Activated T-cell treated with anti-CD3 and anti-CD28 coated beads, Interleukin-2, amount 50 U/mL, for 4 hours (primary cell): ENCODE results near the gene CLOCK. TPM values are rescaled to one million over a fixed set of nuclear protein-coding genes. Genes with fewer than 3 reads are reported as not detected.

ENCODE experiments used
- ATAC-seq, 2 donors: fragments of 200-7000 bp; cut with Tn5 transposase; one replicate each; pipeline ENCODE4 v1.10.0; 2021
- DNase-seq: peaks from one replicate; pipeline ENCODE4 v3.0.0-alpha.2; 2020
- H3K27me3 Mint-ChIP-seq: one replicate; pipeline ENCODE4 v1.8.0; 2021; ENCODE audit warnings: low read depth, mixed read lengths
- H3K36me3 Mint-ChIP-seq: one replicate; pipeline ENCODE4 v1.8.0; 2022; ENCODE audit warnings: mixed read lengths; ENCODE audit not compliant: insufficient read depth
- H3K4me1 Mint-ChIP-seq: one replicate; pipeline ENCODE4 v1.8.0; 2021; ENCODE audit warnings: low read depth, mixed read lengths
- H3K4me3 Mint-ChIP-seq: one replicate; pipeline ENCODE4 v1.8.0; 2021; ENCODE audit warnings: mild to moderate bottlenecking, moderate library complexity, mixed read lengths
- H3K9me3 Mint-ChIP-seq: one replicate; pipeline ENCODE4 v1.8.0; 2021; ENCODE audit warnings: mixed read lengths
- total RNA-seq, 3 donors: library from RNA; stranded (reverse); gene quantifications; one replicate each; pipeline ENCODE4 v1.2.1, GENCODE V29; 2021

CLOCK gene
- total RNA-seq, 3 donors from 2014 or later: 10.9 to 14.0 (median 12.4) TPM

DNA sequence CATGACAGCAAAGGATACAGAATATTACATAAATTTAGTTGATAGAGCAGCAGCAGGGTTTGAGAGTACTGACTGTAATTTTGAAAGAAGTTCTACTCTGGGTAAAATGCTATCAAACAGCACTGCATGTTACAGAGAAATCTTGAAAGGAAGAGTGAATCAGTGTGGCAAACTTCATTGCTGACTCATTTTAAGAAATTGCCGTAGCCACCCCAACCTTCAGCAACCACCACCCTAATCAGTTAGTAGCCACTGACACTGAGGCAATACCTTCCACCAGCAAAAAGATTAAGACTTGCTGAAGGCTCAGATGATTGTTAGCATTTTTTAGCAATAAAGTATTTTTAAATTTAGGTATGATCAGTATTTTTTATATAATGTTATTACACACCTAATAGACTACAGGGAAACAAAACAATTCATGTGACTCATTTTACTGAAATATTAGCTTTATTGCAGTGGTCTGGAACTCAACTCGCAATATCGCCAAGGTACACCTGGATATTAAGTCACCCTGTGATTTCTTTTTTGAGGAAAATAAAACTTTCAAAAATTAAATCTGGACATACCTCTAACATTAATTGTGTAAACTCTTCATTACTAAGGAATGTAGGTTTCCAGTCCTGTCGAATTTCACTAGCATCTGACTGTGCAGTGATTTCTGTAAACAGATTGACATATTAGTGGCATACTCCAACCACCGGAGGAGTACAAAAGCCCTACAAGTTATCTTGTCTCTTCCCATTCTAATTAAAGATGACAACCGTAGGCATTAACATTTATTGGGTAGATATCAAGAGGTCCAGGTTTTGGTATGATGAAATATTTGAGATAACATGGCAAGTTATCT is 71.1 kb downstream of the CLOCK start:
- H3K4me3 Mint-ChIP-seq: no peak overlapping the region
- H3K4me1 Mint-ChIP-seq: no peaks in the 10 kb centered on the region
- ATAC-seq: no peak
- no peak for DNase-seq
- no peaks in the 10 kb centered on the region for H3K9me3 Mint-ChIP-seq
- no peaks in the 10 kb centered on the region for H3K27me3 Mint-ChIP-seq
- peaks cover 37% of the 10 kb centered on the region for H3K36me3 Mint-ChIP-seq

DNA sequence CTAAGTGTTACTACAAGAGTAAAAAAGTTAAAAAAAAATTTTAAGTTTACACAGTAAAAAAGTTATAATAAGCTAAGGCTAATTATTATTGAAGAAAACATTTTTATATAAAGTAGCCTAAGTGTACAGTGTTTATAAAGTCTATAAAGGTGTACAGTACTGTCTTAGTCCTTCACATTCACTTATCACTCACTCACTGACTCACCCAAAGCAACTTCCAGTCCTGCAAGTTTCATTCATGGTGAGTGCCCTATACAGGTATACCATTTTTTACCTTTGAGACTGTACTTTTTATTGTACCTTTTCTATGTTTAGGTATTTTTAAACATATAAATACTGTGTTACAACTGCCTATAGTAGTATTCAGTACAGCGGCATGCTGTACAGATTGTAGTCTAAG is 76.7 kb downstream of the CLOCK start:
- H3K4me3 Mint-ChIP-seq: no peak overlapping the region
- H3K9me3 Mint-ChIP-seq: peaks cover 4% of the 10 kb centered on the region
- H3K4me1 Mint-ChIP-seq: no peaks in the 10 kb centered on the region
- H3K27me3 Mint-ChIP-seq: no peaks in the 10 kb centered on the region
- peaks cover 30% of the 10 kb centered on the region for H3K36me3 Mint-ChIP-seq
- no peak for ATAC-seq
- DNase-seq: no peak

- DNase-seq (no peak), ATAC-seq (no peak)
- H3K4me3 Mint-ChIP-seq: no peak overlapping the region
- peaks cover 24% of the 10 kb centered on the region for H3K36me3 Mint-ChIP-seq
- H3K4me1 Mint-ChIP-seq: no peaks in the 10 kb centered on the region
- peaks cover 4% of the 10 kb centered on the region for H3K9me3 Mint-ChIP-seq
- H3K27me3 Mint-ChIP-seq: no peaks in the 10 kb centered on the region
Observed at GRCh38 chr4:55468724-55469123, 78.0 kb downstream of the CLOCK start.

DNA sequence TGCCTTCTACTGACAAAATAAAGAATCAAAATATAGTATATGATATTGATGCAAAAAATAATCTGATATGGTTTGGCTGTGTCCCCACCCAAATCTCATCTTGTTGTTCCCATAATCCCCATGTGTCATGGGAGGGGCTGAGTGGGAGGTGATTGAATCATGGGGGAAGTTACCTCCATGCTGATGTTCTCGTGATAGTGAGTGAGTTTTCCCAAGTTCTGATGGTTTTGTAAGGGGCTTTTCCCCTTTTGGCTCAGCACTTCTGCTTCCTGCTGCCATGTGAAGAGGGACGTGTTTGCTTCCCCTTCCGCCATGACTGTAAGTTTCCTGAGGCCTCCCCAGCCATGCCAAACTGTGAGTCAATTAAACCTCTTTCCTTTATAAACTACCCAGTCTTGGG is 80.7 kb downstream of the CLOCK start:
- DNase-seq: no peak
- H3K9me3 Mint-ChIP-seq: peaks cover 4% of the 10 kb centered on the region

GRCh38 chr4:55458611-55459010 is 88.1 kb downstream of the CLOCK start:
- Mint-ChIP-seq H3K4me3 (no peak overlapping the region), H3K36me3 (peaks cover 19% of the 10 kb centered on the region), H3K27me3 (no peaks in the 10 kb centered on the region), H3K4me1 (no peaks in the 10 kb centered on the region), H3K9me3 (no peaks in the 10 kb centered on the region)
- ATAC-seq: no peak
- no peak for DNase-seq

More for the DNA sequence above, 80.7 kb downstream of the CLOCK start:
- no peak for ATAC-seq
- Mint-ChIP-seq H3K4me1 (no peaks in the 10 kb centered on the region), H3K4me3 (no peak overlapping the region), H3K36me3 (peaks cover 26% of the 10 kb centered on the region), H3K27me3 (no peaks in the 10 kb centered on the region)

DNA sequence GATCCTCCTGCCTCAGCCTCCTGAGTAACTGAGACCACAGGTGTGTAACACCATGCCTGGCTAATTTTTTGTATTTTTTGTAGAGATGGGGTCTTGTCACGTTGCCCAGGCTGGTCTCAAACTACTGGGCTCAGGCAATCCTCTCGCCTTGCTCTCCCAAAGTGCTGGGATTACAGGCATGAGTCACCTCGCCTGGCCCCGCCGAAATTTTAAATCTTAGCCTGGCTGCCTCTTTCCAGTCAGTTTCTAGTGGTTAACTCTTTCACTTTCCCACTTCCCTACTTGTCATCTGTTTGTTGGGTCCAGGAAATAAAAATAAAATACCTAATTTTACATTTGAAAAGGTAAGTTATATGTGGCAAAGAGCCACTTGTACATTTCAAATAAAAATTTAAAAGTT is 88.5 kb downstream of the CLOCK start:
- Mint-ChIP-seq H3K27me3 (no peaks in the 10 kb centered on the region), H3K4me3 (no peak overlapping the region), H3K9me3 (no peaks in the 10 kb centered on the region), H3K36me3 (peaks cover 19% of the 10 kb centered on the region), H3K4me1 (no peaks in the 10 kb centered on the region)
- DNase-seq (no peak), ATAC-seq (no peak)

- DNase-seq (no peak), ATAC-seq (no peak)
- Mint-ChIP-seq H3K27me3 (no peaks in the 10 kb centered on the region), H3K36me3 (peaks cover 35% of the 10 kb centered on the region), H3K9me3 (no peaks in the 10 kb centered on the region), H3K4me1 (peaks cover 9% of the 10 kb centered on the region), H3K4me3 (no peak overlapping the region)
Observed at GRCh38 chr4:55450566-55450965, 96.1 kb downstream of the CLOCK start.

GRCh38 chr4:55447831-55448230 is 98.9 kb downstream of the CLOCK start:
- H3K9me3 Mint-ChIP-seq: no peaks in the 10 kb centered on the region
- H3K27me3 Mint-ChIP-seq: no peaks in the 10 kb centered on the region
- DNase-seq (no peak), ATAC-seq (no peak)
- H3K36me3 Mint-ChIP-seq: peaks cover 33% of the 10 kb centered on the region
- H3K4me3 Mint-ChIP-seq: no peak overlapping the region
- H3K4me1 Mint-ChIP-seq: peaks cover 9% of the 10 kb centered on the region

DNA sequence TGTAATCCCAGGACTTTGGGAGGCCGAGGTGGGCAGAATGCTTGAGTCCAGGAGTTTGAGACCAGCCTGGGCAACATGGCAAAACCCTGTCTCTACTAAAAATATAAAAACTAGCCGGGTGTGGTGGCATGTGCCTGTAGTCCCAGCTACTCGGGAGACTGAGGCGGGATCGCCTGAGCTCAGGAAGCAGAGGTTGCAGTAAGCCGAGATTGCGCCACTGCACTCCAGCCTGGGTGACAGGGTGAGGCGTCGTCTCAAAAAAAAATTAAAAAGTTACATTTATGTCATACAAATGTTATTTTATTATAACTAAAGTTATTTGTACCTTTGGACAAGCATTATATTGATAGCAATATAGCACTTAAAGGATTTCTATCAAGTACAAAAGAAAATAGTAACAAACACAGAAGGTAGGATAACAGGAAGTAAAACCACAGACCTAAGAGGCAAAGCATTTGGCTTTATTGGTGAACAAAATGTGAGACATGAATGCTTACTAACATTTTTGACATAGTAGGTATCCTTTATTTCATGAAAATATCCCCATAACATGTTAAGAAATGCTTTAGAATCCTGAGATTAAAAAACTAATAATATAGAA is 99.5 kb downstream of the CLOCK start:
- DNase-seq (no peak), ATAC-seq (no peak)
- Mint-ChIP-seq H3K4me3 (no peak overlapping the region), H3K4me1 (peaks cover 13% of the 10 kb centered on the region), H3K27me3 (no peaks in the 10 kb centered on the region), H3K36me3 (peaks cover 35% of the 10 kb centered on the region), H3K9me3 (no peaks in the 10 kb centered on the region)

DNA sequence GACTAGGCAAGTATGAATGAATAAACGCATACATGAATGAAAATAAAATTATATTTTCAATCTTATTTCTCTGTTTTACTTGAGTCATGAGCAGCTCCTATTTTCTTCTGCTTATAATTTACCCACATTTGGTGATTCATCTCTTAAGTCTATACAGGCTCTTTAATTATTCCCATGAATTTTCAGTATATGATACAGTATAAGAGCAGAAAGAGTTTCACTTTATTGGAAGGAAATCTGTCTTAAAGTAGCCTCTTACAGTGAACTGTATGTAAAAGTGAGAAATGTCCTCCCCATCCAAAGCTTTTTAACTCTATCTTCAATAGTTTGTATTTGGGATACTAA is 100.2 kb downstream of the CLOCK start:
- ATAC-seq (no peak), DNase-seq (no peak)
- Mint-ChIP-seq H3K36me3 (peaks cover 29% of the 10 kb centered on the region), H3K4me3 (no peak overlapping the region), H3K9me3 (no peaks in the 10 kb centered on the region), H3K4me1 (peaks cover 13% of the 10 kb centered on the region), H3K27me3 (no peaks in the 10 kb centered on the region)

- Mint-ChIP-seq H3K36me3 (peaks cover 24% of the 10 kb centered on the region), H3K9me3 (no peaks in the 10 kb centered on the region)
- no peak for DNase-seq
Observed at GRCh38 chr4:55445921-55446577, 100.7 kb downstream of the CLOCK start.

DNA sequence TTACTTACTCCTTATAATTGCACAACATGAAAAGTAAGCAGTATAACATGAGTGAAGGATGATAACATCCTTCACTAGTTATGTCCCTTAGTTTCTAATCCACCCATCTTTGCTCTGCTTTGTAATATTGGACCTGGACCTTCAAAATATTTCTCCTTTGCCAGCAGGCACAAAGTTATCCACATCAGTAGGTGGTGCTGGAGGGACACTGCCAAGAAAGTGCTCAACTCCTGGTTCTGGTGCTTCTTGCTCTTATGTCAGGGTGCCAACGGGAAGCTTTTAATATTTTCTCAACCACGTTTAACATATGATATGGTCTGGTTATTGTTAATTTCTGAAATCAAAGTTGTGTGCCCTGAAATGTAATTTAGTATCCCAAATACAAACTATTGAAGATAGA is 101.9 kb downstream of the CLOCK start:
- Mint-ChIP-seq H3K4me3 (no peak overlapping the region), H3K36me3 (peaks cover 23% of the 10 kb centered on the region)

More at GRCh38 chr4:55445921-55446577, 100.7 kb downstream of the CLOCK start:
- no peak overlapping the region for H3K4me3 Mint-ChIP-seq
- peaks cover 13% of the 10 kb centered on the region for H3K4me1 Mint-ChIP-seq
- no peak for ATAC-seq
- H3K27me3 Mint-ChIP-seq: no peaks in the 10 kb centered on the region

GRCh38 chr4:55442541-55442940 is 104.2 kb downstream of the CLOCK start:
- no peaks in the 10 kb centered on the region for H3K27me3 Mint-ChIP-seq

More for the DNA sequence above, 101.9 kb downstream of the CLOCK start:
- Mint-ChIP-seq H3K9me3 (no peaks in the 10 kb centered on the region), H3K4me1 (peaks cover 13% of the 10 kb centered on the region), H3K27me3 (no peaks in the 10 kb centered on the region)
- ATAC-seq (no peak), DNase-seq (no peak)

GRCh38 chr4:55440786-55441185 is 105.9 kb downstream of the CLOCK start:
- no peaks in the 10 kb centered on the region for H3K27me3 Mint-ChIP-seq
- peaks cover 30% of the 10 kb centered on the region for H3K36me3 Mint-ChIP-seq
- peaks cover 7% of the 10 kb centered on the region for H3K4me1 Mint-ChIP-seq
- no peaks in the 10 kb centered on the region for H3K9me3 Mint-ChIP-seq
- no peak for ATAC-seq
- DNase-seq: no peak
- H3K4me3 Mint-ChIP-seq: no peak overlapping the region

More at GRCh38 chr4:55442541-55442940, 104.2 kb downstream of the CLOCK start:
- no peaks in the 10 kb centered on the region for H3K9me3 Mint-ChIP-seq
- H3K36me3 Mint-ChIP-seq: peaks cover 30% of the 10 kb centered on the region
- DNase-seq: no peak
- peaks cover 6% of the 10 kb centered on the region for H3K4me1 Mint-ChIP-seq
- H3K4me3 Mint-ChIP-seq: no peak overlapping the region
- no peak for ATAC-seq

DNA sequence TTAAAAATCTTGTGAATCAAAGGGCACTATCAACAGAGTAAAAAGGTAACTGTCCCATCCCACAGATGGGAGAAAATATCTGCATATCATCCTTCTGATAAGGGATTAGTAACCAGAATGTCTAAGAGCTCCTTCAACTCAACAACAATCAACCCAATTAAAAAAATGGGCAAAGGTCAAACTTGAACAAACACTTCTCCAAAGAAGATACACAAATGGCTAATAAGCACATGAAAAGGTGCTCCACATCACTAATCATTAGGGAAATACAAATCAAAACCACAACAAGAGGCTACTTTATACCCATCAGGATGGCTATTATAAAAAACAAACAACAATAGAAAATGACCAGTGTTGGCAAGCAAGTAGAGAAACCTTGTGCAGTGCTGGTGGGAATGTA is 107.7 kb downstream of the CLOCK start:
- ATAC-seq (no peak), DNase-seq (no peak)
- H3K36me3 Mint-ChIP-seq: peaks cover 35% of the 10 kb centered on the region
- H3K27me3 Mint-ChIP-seq: no peaks in the 10 kb centered on the region
- H3K4me1 Mint-ChIP-seq: peaks cover 19% of the 10 kb centered on the region
- no peaks in the 10 kb centered on the region for H3K9me3 Mint-ChIP-seq
- H3K4me3 Mint-ChIP-seq: no peak overlapping the region
